GM19023 (cell line): Measurements from ENCODE around the gene GADL1.

Source experiments
- ATAC-seq: cut with Tn5 transposase; IDR thresholded peaks from one replicate; pipeline ENCODE4 v1.9.1; 2021; ENCODE audit warnings: mild to moderate bottlenecking, moderate library complexity; ENCODE audit not compliant: unreplicated experiment

Gene GADL1

DNA sequence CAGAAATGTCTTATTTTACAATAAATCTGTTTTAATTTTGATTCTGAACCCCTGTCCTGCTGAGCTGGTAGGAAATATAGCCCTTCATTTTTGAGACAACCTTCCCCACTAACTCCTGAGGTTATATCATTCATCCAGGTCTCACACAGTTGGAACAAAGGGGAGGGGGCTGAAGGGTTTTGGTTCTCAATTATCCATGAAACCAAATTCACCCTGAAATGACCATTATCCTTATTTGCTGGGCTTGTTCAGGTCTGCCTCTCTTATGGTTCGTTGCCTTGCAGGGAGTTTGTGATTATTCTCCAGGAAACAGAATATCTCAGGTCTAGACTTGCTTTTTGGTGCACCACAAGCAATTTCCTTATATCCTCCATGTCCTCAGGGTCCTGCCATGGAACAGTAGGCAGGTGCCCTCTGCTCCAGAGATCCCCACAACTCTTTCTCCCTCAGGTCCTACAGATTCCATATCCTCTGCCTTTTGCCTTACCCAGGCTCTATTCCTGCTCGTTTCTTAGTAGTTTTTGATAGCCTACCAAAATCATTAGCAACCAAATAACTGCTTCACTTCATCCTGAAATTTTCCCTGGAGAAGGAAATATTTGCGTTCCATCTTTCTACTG lies 193.6 kb downstream of the GADL1 start:
- no peak for ATAC-seq

GRCh38 chr3:30699927-30700326 lies 194.5 kb downstream of the GADL1 start:
- no peak for ATAC-seq

DNA sequence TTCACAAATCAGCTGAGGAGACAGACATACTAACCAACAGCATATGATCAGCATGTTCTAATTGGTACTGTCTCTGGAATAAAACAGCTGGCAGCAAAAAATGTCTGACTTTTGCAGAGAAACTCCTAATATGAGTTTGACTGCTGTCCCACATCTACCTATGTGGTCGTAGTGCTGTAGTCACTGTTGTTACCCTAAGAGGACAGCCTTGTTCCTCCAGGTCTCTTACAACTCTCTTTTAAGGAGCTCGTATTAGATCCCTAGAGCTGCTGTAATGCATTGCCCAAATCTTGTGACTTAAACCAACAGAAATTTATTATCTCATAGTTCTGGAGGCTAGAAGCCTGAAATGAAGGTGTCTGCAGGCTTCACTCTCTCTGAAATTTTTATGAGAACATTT lies 195.9 kb downstream of the GADL1 start:
- ATAC-seq: no peak

DNA sequence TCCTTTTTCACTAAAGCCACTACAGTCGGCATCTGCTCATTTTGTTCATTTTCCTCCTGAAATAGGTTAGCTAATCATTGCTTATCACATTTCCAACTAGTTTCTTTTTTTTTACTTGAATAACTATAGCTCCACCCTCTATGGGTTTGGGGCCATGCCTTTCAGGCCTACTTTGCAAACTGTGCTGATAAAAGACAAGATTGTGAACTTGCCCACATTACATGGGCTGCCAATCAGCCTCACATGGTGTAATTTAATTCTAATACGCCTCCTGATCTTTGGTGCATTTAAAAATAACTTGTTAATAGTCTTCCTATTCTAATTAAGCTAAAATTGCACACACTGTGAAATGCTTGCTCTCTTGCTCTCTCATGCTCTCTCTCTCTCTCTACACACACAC lies 197.6 kb downstream of the GADL1 start:
- no peak for ATAC-seq

GRCh38 chr3:30696403-30696819 lies 198.1 kb downstream of the GADL1 start:
- ATAC-seq: no peak

GRCh38 chr3:30695302-30696061 lies 199.0 kb downstream of the GADL1 start:
- ATAC-seq: no peak

- no peak for ATAC-seq
Observed at GRCh38 chr3:30694668-30695067, 199.8 kb downstream of the GADL1 start.

DNA sequence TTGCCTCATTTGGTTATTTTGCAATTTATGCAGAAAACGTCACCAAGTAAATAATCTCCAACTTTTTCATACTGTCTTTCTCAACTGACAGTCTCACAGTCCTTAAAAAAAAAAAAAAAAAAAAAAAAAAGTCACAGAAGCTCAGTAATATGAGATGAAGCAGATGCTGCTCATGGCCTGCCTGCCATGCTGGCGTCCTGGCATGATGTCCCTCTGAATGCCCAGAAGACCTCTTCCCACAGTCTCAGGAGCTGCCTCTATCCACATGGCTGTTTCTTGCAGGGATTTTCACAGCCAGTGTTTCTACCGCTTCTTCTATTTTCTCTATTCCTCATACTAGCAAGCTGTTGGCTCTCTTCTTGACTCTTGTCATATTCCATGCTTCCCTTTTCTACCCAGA lies 200.3 kb downstream of the GADL1 start:
- no peak for ATAC-seq

DNA sequence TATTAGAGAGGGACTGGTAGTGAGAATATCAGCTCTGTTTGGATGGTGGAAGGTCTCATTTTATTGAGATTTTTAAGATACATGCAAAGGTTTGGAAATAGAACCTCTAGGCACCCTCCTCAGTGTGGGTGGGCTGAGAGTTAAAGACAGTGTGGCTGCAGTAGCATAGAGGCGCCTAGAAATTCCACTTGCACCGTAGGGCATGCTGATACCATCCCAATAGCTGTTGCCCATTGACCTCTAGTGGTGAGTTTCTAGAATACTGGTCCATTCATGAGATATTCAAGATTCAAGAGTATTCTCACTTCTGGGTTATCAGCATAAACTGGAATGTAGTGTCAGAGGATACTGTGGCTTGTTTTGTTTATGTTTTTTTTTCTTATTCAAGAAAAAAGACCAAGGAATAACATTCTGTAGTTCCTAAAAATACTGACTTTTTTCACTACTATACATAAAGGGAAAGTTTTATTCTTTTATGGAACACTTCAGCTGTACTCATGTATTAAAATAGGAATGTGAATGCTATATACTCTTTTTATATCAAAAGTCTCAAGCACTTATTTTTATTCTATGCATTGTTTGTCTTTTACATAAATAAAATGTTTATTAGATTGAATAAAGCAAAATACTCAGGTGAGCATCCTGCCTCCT lies 200.9 kb downstream of the GADL1 start:
- ATAC-seq: peak; percentile 89

DNA sequence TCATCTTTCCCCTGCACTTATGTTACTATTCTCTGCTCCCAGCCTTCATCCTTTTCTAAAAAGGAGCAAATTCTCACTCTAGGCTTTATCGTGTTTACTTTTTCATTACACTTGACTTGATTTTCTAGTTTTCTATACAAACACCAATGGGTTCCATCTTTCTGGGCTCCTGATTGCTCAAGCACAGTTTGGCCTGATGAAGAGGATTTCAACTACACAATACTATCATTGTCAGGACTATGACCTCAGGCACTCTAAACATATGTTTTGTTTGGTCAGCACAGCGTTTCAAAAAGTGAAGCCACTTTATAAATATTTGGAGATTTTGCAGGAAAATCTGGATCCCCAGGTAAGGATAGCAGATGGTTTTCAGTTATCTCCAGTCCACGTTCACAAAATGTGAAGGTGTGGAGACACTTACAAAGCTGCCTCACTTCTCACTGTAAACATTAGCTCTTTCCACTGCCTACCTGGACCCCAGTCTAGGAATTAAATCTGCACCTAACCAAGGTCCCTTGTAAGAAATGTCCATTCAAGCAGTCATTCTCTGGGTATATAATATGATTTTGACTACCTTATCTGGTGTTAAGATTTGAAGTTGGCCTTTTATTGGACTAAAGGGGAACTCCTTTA lies 201.8 kb downstream of the GADL1 start:
- ATAC-seq: no peak

GRCh38 chr3:30691944-30692343 lies 202.5 kb downstream of the GADL1 start:
- no peak for ATAC-seq

DNA sequence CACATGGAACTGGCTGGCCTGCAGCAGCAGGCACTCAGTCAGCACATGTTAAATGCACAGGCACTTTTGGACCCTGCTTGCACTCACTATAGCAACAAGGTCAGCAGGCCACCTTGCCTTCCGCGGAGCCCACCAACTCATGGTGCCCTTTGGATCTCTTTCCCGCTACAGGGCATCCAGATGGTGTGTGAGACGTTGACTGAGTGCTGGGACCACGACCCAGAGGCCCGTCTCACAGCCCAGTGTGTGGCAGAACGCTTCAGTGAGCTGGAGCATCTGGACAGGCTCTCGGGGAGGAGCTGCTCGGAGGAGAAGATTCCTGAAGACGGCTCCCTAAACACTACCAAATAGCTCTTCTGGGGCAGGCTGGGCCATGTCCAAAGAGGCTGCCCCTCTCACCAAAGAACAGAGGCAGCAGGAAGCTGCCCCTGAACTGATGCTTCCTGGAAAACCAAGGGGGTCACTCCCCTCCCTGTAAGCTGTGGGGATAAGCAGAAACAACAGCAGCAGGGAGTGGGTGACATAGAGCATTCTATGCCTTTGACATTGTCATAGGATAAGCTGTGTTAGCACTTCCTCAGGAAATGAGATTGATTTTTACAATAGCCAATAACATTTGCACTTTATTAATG lies 203.1 kb downstream of the GADL1 start:
- no peak for ATAC-seq

- ATAC-seq: no peak
Observed at GRCh38 chr3:30690199-30690598, 204.3 kb downstream of the GADL1 start.

DNA sequence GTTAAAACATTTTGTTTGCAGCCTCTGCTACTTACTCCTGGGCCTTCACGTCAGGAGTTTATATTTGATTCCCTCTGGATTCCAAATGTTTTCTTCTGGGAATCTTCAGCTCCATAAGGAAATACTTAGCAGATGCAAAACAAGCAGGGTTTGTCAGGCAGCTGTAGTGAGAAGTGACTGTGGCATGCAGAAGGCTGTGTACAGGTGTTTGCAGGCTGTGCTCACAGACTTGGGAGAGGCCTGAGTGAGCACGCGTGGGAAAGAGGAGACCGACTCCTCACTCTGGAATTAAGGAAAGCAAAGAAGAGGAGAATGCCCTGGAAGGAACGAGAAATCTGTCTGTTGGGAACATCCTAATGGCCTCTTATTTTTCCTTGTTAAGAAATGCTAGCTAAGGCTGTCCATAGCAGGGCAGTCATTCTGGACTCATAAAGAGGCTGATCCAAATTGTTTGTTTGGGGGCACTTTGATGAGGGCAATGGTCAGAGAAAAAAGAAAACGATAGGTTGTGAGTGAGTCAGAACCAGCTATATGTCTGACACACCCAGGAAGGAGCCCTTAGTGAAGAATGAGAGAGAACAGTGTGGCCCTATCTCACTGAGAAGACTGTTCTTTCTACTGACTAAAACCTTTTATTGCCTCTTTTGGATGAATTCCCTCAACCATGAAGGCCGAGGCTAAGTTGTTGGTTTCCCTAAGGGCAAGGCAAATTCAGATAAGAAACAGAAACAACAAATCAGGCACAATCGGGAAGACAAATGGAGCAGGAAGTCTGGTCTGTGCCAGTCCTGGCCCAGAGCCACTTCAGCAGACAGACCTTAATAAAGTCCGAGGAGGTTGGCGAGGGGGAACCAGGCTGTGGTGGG lies 205.5 kb downstream of the GADL1 start:
- ATAC-seq: no peak

DNA sequence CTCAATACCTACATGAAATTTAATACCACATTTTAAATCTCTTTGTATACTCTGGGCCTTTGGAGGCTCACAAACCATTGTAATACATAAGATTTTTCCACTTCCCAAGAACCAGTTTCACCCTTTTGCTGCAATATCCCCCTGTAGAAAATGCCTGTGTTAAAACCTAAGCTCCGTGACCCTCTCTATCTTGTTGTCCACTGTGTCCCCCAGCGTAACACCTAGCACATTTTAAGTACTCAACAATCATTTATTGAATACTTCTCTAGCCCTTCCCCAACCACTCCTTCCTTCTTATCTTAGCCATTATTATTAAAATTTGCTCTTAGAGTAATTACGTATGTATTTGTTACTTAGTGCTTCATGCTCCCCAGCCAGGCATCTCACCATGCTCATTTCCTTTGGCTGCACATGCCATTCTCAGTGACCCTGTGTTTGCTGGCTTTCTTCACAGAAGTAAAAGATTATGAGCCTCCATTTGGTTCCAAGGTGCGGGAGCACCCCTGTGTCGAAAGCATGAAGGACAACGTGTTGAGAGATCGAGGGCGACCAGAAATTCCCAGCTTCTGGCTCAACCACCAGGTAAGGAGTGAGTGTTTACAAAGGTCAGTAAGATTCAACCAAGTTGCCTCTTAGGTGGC lies 206.4 kb downstream of the GADL1 start:
- no peak for ATAC-seq

DNA sequence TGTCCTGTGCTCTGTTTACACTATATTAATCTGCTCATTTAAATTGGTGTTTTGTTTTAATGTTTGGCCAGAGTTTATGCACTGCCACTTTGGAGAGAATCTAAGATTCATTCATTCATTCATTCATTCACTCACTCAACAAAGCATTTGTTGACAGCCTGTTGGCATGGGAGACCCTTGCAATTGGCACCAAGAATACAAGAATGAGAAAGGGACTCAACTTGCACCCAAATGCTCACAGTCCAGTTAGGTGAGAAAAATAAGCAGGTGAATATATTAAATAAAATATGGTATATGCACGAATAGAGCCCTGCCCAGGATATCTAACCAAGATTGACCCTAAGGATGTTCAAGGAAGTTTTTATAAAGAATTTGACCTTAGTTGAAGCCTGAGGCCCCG lies 207.7 kb downstream of the GADL1 start:
- no peak for ATAC-seq

GRCh38 chr3:30686176-30686575 lies 208.3 kb downstream of the GADL1 start:
- ATAC-seq: no peak

GRCh38 chr3:30685267-30685667 lies 209.2 kb downstream of the GADL1 start:
- no peak for ATAC-seq

DNA sequence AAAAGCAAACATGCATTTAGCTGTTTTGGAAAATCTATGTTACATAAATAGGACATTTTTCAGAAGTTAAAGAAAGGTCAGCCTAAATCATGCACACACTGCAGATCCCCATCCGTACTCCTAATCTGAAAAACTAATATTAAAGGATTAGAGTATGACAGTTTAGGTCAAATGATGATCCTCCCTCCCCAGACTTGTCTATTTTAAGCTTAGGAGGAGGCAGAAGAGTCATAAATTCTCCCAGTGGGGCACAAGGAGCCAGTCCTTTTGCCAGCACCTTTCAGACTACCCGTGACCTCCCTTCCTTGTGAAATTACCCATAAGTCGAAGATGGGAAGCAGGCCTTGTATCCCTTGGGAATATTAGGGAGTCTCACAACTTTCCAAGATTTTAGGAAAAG lies 210.1 kb downstream of the GADL1 start:
- ATAC-seq: no peak

GRCh38 chr3:30683769-30684168 lies 210.7 kb downstream of the GADL1 start:
- ATAC-seq: no peak
